22Rv1 (cell line): ENCODE data around the gene HSPB9.

Source experiments
- H3K27ac ChIP-seq: fragments of 450-650 bp; 2 replicates; pipeline ENCODE4 v1.5.1; 2017
- CTCF ChIP-seq: fragments of 450-650 bp; IDR thresholded peaks from 2 replicates; pipeline ENCODE4 v1.5.1; 2017; ENCODE audit warnings: mild to moderate bottlenecking
- ZFX ChIP-seq: fragments of 450-650 bp; IDR thresholded peaks from 2 replicates; pipeline ENCODE4 v1.6.1; 2017; ENCODE audit warnings: antibody characterized with exemption, borderline replicate concordance

Gene HSPB9

DNA sequence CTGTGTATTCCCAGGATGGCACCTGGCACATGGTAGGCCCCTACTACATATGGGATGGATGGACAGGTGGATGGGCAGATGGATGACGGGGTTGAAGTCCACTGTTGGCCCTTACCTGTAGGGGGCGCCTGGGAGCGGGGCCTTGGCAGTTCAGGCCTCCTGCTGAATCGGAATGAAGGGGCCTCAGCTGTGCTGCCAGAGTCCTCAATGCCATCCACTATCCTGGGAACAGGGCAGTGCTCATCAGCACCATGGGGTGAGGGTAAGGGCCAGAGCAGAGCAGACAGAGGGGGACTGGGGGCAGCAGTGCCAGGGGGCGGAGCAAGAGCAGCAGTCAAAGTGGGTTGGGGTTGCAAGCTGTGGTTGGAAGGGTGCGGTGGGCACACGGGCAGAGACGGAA is 40.5 kb downstream of the HSPB9 start:
- TF ChIP-seq ZFX = no peak
- peak; percentile 85 for TF ChIP-seq CTCF
- H3K27ac ChIP-seq = no peak overlapping the region

GRCh38 chr17:42163696-42164407 is 41.2 kb downstream of the HSPB9 start:
- no peak overlapping the region for H3K27ac ChIP-seq
- TF ChIP-seq ZFX (no peak), CTCF (no peak)

- TF ChIP-seq CTCF (no peak), ZFX (no peak)
- H3K27ac ChIP-seq = no peak overlapping the region
These were observed 43.1 kb downstream of the HSPB9 start for GRCh38 chr17:42165751-42166150.

- TF ChIP-seq CTCF (no peak), ZFX (no peak)
- H3K27ac ChIP-seq = no peak overlapping the region
These were observed 43.7 kb downstream of the HSPB9 start for GRCh38 chr17:42166196-42166763.

GRCh38 chr17:42167807-42168206 is 45.2 kb downstream of the HSPB9 start:
- H3K27ac ChIP-seq = no peak overlapping the region
- TF ChIP-seq ZFX = no peak
- no peak for TF ChIP-seq CTCF

DNA sequence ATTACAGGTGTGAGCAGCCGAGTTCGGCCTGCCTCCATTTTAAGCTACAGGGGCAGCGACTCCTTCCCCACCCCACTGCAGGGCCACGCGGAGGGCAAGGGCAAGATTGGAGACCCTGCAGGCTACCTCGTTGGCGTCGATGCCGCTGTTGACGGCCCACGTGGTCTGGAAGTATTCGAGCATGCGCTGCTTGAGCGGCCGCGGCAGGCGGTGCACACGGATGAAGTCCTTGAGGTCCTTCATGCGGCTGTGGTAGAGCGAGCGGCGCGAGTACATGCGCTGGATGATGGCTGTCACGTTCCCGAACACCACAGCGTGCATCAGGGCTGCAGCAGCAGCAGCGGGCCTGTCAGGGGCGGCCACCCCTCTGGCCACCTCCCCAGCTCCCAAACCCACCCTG is 46.7 kb downstream of the HSPB9 start:
- no peak for TF ChIP-seq CTCF
- no peak for TF ChIP-seq ZFX
- no peak overlapping the region for H3K27ac ChIP-seq

DNA sequence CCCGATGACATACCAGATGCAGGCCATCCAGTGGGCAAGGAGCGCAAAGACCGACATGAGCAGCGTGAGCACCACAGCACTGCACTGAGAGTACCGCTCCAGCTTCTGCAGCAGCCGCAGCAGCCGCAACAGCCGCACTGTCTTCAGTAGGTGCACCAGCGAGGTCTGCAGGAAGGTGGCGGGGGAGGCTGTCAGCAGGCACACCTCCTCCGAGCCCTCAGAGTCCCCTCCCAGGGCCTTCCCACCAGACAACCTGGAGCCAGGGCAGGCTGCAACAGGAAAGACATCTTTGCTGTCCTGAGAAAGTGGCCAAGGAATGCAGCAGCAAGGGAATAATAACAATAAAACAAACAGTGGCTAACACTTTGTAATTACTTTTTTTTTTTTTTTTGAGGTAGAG is 49.2 kb downstream of the HSPB9 start:
- H3K27ac ChIP-seq = no peak overlapping the region
- TF ChIP-seq CTCF = no peak
- no peak for TF ChIP-seq ZFX
